Kidney (tissue), 14 donors: ENCODE data around the gene LRRC1. TPM values are rescaled to one million over a fixed set of nuclear protein-coding genes. Genes with fewer than 3 reads are reported as not detected.

Experiments
- DNase-seq, 5 donors: peaks; one replicate each; pipeline ENCODE4 v3.0.0-alpha.2; 2013 to 2020
- FAIRE-seq: peaks from 2 replicates; lab custom pipeline; 2012; peaks lifted over from hg19 to GRCh38; lab: Jason Lieb, UNC
- H3K27ac ChIP-seq, 2 donors: one replicate each; pipeline ENCODE4 v1.7.0; 2013; ENCODE audit warnings: low read depth in 2 of 2, low read length in 2 of 2, inconsistent platforms in 1 of 2
- H3K27me3 ChIP-seq: one replicate; pipeline ENCODE4 v1.7.1; 2013; ENCODE audit warnings: low read length, inconsistent platforms; ENCODE audit not compliant: control insufficient read depth, insufficient read depth
- H3K36me3 ChIP-seq, 3 donors: one replicate each; pipeline versions ENCODE4 v1.7.0 to v1.7.1; 2013; ENCODE audit warnings: low read length in 3 of 3, control low read depth in 1 of 3, inconsistent platforms in 1 of 3; ENCODE audit not compliant: insufficient read depth in 3 of 3, control insufficient read depth in 2 of 3
- H3K4me1 ChIP-seq, 3 donors: one replicate each; pipeline versions ENCODE4 v1.7.0 to v1.7.1; 2013; ENCODE audit warnings: low read length in 3 of 3, inconsistent platforms in 1 of 3, low read depth in 1 of 3; ENCODE audit not compliant: control insufficient read depth in 2 of 3, insufficient read depth in 2 of 3
- H3K4me3 ChIP-seq, 3 donors: one replicate each; pipeline versions ENCODE4 v1.7.0 to v1.8.1; 2013; ENCODE audit warnings: low read length in 3 of 3, control low read depth in 1 of 3, inconsistent platforms in 1 of 3
- H3K9ac ChIP-seq, 3 donors: one replicate each; pipeline versions ENCODE4 v1.7.0 to v1.7.1; 2013; ENCODE audit warnings: low read length in 3 of 3, control low read depth in 1 of 3, inconsistent platforms in 1 of 3
- H3K9me3 ChIP-seq, 3 donors: one replicate each; pipeline versions ENCODE4 v1.7.0 to v1.7.1; 2013; ENCODE audit warnings: low read length in 3 of 3, control low read depth in 1 of 3, inconsistent platforms in 1 of 3; ENCODE audit not compliant: control insufficient read depth in 2 of 3, insufficient read depth in 1 of 3
- intact Hi-C: fragments of 100-400 bp; cut with DNase I; formaldehyde crosslinking; loops from one replicate; pipeline ENCODE4 v1.11.1; 2022
- polyA plus RNA-seq: library from polyadenylated mRNA; stranded (reverse); fragments of 350-450 nt; fragmentation: Illumina TruSeq; extraction: RNeasy Lipid Tissue Mini Kit (QIAGEN cat#74804); gene quantifications from one replicate; pipeline ENCODE4 v1.2.3, GENCODE V29; 2014; ENCODE audit warnings: low read depth, low replicate concordance; ENCODE audit not compliant: insufficient read depth
- total RNA-seq: library from RNA; stranded (reverse); fragmentation: NEBNext Ultra II Directional; extraction: Animal tissue kit (Norgen Biotek cat#: 25700); gene quantifications from one replicate; pipeline ENCODE4 v1.2.1, GENCODE V29; 2021
- TF ChIP-seq, protein P1 (sequence below): IDR thresholded peaks from 3 replicates; pipeline ENCODE4 v1.5.1; 2012; ENCODE audit warnings: mild to moderate bottlenecking, moderate library complexity, borderline replicate concordance; ENCODE audit not compliant: insufficient read depth; ENCODE audit errors: extremely low read depth
- donor health status: control.
- donor health status: control.
- donor health status: control.
- donor health status: control.
- donor health status: control.
- donor health status: DM: yes; HTN: yes; CAD: no.
- donor health status: Normal renal cell carcinoma (clear cell type).

The LRRC1 gene
- total and polyA plus RNA-seq, 2 donors from 2014 or later: 7.8 to 12.6 TPM

DNA sequence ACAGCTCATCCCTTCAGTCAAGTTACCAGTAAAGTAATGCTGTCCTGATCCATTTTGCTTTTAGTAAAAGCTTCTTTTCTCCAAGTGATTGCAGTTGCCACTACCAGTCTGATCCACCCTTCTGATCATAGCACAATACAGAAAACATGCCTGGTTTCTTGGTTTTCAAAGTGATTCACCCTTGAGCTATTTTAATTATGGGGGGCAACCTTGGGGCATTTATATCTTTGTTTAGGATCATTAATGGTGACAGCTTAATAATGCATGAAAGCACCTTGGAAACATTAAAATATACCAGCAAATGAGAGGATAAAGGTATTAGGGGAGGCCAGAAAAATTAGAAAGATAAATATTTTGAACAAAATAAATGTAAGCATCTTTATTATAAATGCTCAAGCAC lies 38.4 kb downstream of the LRRC1 start:
- TF ChIP-seq, protein P1, sequence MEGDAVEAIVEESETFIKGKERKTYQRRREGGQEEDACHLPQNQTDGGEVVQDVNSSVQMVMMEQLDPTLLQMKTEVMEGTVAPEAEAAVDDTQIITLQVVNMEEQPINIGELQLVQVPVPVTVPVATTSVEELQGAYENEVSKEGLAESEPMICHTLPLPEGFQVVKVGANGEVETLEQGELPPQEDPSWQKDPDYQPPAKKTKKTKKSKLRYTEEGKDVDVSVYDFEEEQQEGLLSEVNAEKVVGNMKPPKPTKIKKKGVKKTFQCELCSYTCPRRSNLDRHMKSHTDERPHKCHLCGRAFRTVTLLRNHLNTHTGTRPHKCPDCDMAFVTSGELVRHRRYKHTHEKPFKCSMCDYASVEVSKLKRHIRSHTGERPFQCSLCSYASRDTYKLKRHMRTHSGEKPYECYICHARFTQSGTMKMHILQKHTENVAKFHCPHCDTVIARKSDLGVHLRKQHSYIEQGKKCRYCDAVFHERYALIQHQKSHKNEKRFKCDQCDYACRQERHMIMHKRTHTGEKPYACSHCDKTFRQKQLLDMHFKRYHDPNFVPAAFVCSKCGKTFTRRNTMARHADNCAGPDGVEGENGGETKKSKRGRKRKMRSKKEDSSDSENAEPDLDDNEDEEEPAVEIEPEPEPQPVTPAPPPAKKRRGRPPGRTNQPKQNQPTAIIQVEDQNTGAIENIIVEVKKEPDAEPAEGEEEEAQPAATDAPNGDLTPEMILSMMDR: no peak
- H3K9ac ChIP-seq: no peak overlapping the region
- intact Hi-C loops: no loop called here
- H3K27me3 ChIP-seq: no peaks in the 10 kb centered on the region
- no peak for FAIRE-seq
- peaks cover 0 to 2% (median 0%) of the 10 kb centered on the region in 3 donors for H3K4me1 ChIP-seq
- H3K4me3 ChIP-seq: no peak overlapping the region
- no peak overlapping the region for H3K27ac ChIP-seq
- DNase-seq: peak in 1 of 5 donors; percentile 48
- no peaks in the 10 kb centered on the region for H3K9me3 ChIP-seq
- no peaks in the 10 kb centered on the region for H3K36me3 ChIP-seq

DNA sequence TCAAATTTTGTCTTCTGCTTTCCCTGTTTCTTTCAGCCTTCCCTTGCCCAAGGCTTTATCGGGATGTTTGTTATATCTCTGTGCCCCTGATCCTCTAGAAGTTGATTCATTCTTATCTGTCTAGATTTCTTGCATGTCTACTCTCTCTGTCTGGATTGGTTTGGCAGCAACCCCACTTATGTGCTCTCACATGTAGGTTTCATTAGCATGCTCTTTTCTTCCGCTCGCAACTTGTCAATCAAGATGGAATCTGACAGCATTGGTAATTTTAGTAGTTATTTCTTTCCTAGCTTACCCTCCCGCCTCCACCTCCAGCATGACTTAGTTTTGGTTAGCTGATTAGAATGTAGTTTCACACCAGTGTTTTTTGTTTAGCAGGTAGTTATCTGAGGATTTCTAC lies 39.3 kb downstream of the LRRC1 start:
- no peak for FAIRE-seq
- no peak for DNase-seq
- no peaks in the 10 kb centered on the region for H3K36me3 ChIP-seq
- no peaks in the 10 kb centered on the region for H3K4me1 ChIP-seq
- no peaks in the 10 kb centered on the region for H3K9me3 ChIP-seq
- no peaks in the 10 kb centered on the region for H3K27me3 ChIP-seq
- H3K27ac ChIP-seq: no peak overlapping the region
- H3K9ac ChIP-seq: no peak overlapping the region
- no peak overlapping the region for H3K4me3 ChIP-seq
- TF ChIP-seq, protein P1: no peak
- intact Hi-C loops: no loop called here

- H3K9me3 ChIP-seq: no peaks in the 10 kb centered on the region
- intact Hi-C loops: no loop called here
- TF ChIP-seq, protein P1: no peak
- H3K4me1 ChIP-seq: no peaks in the 10 kb centered on the region
- H3K27me3 ChIP-seq: no peaks in the 10 kb centered on the region
- DNase-seq (peak in 1 of 5 donors; percentile 59), FAIRE-seq (no peak)
- no peak overlapping the region for H3K27ac ChIP-seq
- H3K4me3 ChIP-seq: no peak overlapping the region
- H3K9ac ChIP-seq: no peak overlapping the region
- H3K36me3 ChIP-seq: no peaks in the 10 kb centered on the region
Observed at GRCh38 chr6:53837865-53838769, 43.3 kb downstream of the LRRC1 start.
